GM21381 (cell line): ENCODE measurements around the gene OR52I2.

ENCODE experiments used
- ATAC-seq: cut with Tn5 transposase; IDR thresholded peaks from one replicate; pipeline ENCODE4 v1.9.1; 2021; ENCODE audit warnings: mild to moderate bottlenecking, moderate library complexity; ENCODE audit not compliant: unreplicated experiment

Gene OR52I2

GRCh38 chr11:4607781-4608666 is 26.5 kb downstream of the OR52I2 start, which contains the start of gene TRIM68:
TSS of gene TRIM68 (minus strand) at chr11:4608231. CDS start at chr11:4605504, 2,727 bp downstream.
- ATAC-seq = peak; percentile 100

GRCh38 chr11:4610258-4610935 is 28.9 kb downstream of the OR52I2 start:
- no peak for ATAC-seq

- no peak for ATAC-seq
Measured at GRCh38 chr11:4611986-4612385, 30.4 kb downstream of the OR52I2 start.

GRCh38 chr11:4615856-4616444 is 34.4 kb downstream of the OR52I2 start:
- no peak for ATAC-seq

- ATAC-seq = no peak
Measured at GRCh38 chr11:4619514-4619913, 38.0 kb downstream of the OR52I2 start.

GRCh38 chr11:4626207-4627099 is 44.9 kb downstream of the OR52I2 start:
- no peak for ATAC-seq

- no peak for ATAC-seq
Measured at GRCh38 chr11:4636136-4636535, 54.6 kb downstream of the OR52I2 start.

- ATAC-seq = peak; percentile 98
Measured at GRCh38 chr11:4636962-4637661, 55.6 kb downstream of the OR52I2 start, which contains the start of gene OR51D1. TSS of gene OR51D1 (plus strand) at chr11:4637477. CDS start at chr11:4639791, 2,314 bp downstream.

- no peak for ATAC-seq
Measured at GRCh38 chr11:4637662-4638047, 56.1 kb downstream of the OR52I2 start.

- ATAC-seq = no peak
Measured at GRCh38 chr11:4639931-4640330, 58.4 kb downstream of the OR52I2 start.

- no peak for ATAC-seq
Measured at GRCh38 chr11:4641501-4641900, 60.0 kb downstream of the OR52I2 start.

- ATAC-seq = no peak
Measured at GRCh38 chr11:4642043-4642442, 60.5 kb downstream of the OR52I2 start.
